Nucleus accumbens (tissue), 56 donors: ENCODE data around the gene INPP5J.
"Not testable (repeated sequence)": the region's sequence is repeated elsewhere in the genome, so short reads cannot be mapped to it uniquely, and the experiment has no call there.

Experiments
- DNase-seq, 56 donors: peaks; one replicate each; lab custom pipeline; 2025; lab: John Stamatoyannopoulos, UW

The INPP5J gene

GRCh38 chr22:31142285-31142684 lies 19.5 kb downstream of the INPP5J start:
- DNase-seq, result no peak

DNA sequence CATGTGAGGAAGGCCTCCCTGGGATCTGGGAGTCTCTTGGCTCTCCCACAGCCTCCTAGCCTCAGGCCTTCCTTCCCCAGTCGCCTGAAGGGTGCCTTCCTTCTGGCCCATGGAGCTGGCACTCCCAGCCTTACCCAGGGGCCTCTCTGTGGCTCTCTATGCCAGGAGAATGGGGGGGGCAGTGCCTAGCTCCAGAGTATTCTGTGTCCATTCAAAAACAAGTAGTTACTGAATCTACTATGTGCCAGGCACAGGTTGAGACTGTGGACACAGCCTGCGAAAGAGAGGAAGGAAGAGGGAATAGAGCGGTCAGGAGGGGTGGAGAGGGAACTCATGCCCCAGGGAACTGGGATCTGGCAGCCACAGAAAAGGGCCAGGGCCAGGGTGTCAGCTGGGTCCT lies 20.3 kb downstream of the INPP5J start:
- no peak for DNase-seq

DNA sequence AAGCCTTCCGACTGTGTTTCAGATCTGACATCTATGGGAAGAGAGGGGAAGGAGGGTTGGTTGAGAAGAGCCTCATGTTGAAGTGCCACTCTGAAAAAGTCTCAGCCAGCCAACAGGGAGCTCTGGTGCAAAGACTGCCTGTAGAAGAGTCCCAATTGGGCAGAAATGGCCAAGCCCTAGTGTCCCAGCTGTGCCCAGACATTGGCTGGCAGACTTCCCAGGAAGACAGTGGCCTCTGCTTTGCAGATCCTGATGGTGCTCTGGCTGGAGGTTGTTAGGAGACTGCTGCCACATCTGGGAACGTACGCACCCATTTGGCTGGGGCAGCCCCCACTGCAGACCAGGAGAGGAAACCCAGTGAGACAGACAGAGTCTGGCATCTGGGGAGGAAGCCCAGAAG lies 20.8 kb downstream of the INPP5J start:
- DNase-seq, result peak in 10 of 56 donors; percentile 3 to 38 (median 18)

DNA sequence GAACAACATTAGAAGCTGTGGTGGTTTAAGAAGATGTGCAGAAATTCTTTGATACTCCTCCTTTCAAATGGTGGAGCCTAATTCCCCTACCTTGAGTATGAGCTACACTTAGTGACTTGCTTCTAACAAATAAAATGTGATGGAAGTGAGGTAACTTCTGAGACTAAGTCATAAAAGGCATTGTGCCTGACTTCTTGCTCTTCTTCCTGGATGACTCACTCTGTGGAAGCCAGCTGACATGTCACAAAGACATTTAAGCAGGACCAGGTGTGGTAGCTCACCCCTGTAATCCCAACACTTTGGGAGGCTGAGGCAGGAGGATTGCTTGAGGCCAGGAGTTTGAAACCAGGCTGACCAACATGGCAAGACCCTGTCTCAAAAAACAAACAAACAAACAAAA lies 21.5 kb downstream of the INPP5J start:
- DNase-seq, result no peak

- DNase-seq, result no peak
Observed at GRCh38 chr22:31148488-31148887, 25.7 kb downstream of the INPP5J start.

GRCh38 chr22:31148953-31149627 lies 26.3 kb downstream of the INPP5J start:
- peak in 48 of 56 donors; percentile 6 to 78 (median 44) for DNase-seq

DNA sequence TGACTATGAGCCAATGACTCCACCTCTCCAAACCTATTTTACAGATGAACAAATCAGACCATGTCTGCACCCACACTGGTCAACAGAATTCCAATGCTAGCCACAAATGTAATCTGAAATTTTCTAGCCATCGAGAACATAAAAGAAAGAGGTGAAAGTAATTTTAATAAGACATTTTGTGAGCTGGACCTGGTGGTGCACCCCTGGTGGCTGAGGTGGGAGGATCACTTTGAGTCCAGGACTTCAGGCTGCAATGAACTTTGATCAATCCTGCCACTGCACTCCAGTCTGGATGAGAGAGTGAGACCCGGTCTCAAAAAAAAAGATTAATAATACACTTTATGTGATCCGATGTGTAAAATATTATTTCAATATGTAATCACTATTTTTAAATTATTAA lies 27.8 kb downstream of the INPP5J start:
- DNase-seq, result no peak

- no peak for DNase-seq
Observed at GRCh38 chr22:31151872-31152271, 29.1 kb downstream of the INPP5J start.

DNA sequence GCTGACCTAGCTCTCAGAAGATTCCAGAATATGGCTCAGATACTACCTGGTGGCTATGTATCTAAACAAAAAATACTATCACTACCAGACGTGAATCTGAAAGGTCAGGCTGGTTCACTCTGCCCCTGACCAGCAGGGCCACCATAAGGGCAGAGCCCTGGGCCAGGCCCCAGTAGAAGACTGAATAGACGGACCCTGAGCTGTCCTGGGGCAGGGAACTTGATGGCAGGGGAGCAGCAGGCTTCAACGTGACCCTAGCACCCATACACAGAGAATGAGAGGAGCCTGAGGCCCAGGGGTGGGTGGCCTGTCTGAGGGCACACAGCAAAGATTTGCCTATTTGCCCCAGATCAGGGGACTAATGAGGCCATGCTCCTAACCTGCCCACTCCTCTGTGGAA lies 30.6 kb downstream of the INPP5J start:
- no peak for DNase-seq

- DNase-seq, result no peak
Observed at GRCh38 chr22:31154975-31155374, 32.2 kb downstream of the INPP5J start.

DNA sequence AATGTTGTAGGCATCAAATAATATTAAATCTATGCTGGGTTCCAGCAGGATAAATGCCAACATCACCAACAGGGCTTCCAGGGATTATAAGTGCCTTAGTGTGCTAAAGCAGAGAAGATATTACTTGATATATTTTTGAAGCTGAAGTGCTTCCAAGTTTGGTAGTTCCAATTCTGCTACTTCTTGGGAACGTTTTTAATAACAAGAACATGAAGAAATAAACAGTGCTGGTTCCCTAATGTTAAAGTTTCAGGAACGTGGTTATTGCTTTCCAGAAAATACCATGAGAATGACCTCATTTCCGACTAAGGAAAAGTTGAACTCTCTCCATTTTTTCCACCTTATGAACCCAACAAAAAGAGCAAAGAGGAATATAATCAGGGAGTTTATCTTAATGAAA lies 32.7 kb downstream of the INPP5J start:
- no peak for DNase-seq

- DNase-seq, result peak in 12 of 56 donors; percentile 19 to 75 (median 50)
Observed at GRCh38 chr22:31160328-31160978, 37.7 kb downstream of the INPP5J start.

- DNase-seq, result no peak
Observed at GRCh38 chr22:31161386-31161785, 38.6 kb downstream of the INPP5J start.

DNA sequence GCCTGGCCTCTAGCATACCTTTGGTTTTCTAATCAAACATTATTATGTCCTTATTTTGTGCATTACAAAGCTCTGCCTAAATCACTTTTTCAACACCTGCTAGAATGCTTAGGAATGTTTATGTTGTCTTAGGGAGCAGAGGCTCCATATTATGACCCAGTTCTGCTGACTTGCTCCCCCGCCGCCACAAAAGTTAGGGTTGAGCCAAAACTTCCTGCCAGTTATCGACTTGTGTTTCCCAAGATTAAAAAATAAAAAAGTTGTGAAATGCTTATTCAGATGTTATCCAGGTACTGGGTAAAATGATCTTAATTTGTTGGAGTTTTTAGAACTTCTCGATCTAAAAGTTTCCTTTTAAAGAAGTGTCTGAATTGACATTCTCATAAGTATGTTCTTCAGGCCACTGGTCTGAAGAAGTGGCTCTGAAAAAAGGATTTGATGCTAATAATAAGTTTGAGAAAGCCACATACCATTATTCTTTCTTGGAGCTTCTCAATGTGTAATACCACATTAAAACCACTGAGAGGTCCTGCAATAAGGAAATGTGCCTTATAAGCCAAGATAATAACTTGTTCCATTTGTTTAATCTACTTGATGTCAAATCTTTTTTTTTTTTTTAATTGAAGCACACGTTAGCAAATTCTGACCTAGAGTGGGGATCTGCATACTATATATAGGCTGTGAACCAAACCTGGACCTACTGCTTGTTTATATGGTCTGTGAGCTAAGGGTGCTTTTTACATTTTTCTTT lies 39.4 kb downstream of the INPP5J start:
- DNase-seq, result no peak

GRCh38 chr22:31170971-31171370 lies 48.2 kb downstream of the INPP5J start:
- DNase-seq, result no peak

DNA sequence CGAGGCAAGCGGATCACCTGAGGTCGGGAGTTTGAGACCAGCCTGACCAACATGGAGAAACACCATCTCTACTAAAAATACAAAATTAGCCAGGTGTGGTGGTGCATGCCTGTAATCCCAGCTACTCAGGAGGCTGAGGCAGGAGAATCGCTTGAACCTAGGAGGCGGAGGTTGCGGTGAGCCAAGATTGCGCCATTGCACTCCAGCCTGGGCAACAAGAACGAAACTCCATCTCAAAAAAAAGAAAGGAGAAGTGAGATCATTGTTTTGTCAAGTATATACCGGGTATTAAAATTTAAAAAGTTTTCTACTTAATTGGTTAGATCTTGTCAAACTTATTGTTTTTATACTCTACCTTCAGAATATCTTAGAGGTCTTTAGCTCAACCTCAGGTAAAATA lies 49.0 kb downstream of the INPP5J start:
- not testable (repeated sequence) for DNase-seq

DNA sequence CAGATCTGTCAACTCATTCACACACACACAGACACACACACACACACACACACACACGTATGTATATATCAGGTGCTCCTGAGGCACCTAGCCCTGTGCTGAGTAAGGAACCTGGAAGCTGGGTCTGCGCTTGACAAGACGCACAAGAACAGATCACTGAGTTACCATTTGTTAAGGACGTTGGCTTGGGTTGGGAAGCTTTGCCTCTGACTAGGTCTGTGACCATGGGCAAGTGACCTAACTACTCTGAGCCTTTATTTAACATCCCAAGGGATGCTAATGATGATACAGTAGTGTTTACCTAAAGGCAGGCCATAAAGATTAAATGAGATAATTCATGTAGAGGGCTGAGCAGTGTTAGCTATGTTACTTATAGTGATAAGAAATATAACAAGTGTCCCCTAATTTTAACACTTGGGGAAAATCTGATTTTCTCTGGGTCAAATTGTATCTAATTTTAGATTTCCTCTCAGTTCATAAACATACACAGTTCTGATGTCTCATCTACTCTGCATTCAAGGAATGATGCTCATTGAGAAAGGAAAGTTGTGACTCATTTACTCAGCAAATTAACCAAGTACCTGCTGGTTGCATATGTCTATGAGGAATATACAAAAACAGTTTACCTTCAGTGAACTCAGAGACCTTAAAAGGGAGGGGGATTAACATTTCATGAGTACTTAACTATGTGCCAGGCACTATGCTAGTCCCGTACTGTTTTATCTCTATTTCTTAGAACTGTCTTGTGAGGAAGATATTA lies 50.8 kb downstream of the INPP5J start:
- DNase-seq, result no peak

GRCh38 chr22:31176923-31177322 lies 54.2 kb downstream of the INPP5J start:
- no peak for DNase-seq

DNA sequence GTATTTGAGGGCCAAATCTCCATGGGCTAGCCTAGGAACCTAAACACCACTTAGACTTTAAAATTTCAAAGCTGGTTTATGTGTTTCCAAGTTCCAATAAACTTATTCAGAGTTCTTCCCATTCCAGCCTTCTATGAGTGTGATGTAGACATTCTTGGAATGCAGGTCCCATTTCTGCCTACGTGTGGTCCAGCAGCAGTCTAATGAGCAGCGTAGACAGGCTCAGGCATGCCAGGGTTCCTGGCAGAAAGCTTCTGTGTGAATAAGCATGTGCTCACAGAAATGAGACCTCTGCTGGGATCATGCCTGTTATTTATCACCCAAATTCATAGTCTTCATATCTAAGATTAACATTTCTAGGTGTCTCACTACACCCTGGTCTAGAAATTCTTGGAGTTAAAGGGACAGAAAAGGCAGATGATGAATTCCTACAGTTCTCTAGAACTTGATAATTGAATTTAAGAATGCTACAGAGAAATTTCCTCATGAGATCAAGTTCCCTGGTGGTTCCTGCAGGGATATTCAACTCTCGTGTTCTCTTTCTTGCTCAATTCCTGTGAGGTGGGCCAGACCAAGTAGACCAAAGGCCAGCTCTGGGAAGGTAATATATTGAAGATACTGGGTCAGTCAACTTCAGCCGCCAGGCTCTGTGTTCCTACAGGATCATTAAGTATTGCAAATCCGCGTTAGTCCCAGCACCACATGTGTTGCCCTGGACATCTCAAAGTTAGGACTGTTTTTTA lies 54.8 kb downstream of the INPP5J start:
- no peak for DNase-seq

DNA sequence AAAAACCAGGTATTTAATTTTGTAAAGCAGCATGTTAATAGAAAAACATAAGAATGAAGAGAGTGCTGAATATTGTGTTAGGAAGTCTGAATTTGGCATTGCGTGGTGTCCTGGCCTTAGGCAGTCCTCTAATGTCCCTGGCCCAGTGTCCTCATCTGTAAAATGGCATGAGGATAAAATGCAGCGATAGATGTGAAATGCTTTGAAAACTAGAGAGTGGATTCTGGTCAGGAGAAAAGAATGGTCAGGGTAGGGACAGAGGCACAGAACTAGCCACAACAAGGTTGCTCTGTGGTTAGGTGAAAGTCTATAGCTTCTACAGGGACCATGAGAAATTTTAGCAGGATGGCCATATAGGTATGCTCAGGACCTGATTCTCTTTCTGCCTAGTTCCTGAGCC lies 56.1 kb downstream of the INPP5J start:
- no peak for DNase-seq
